AG10803 (cell line): ENCODE measurements around the gene C11orf16.

Experiments used
- DNase-seq: peaks from one replicate; pipeline ENCODE4 v3.0.0; 2010; ENCODE audit warnings: low read depth
- H3K4me3 ChIP-seq: 2 replicates; pipeline ENCODE4 v1.5.1; 2011; ENCODE audit warnings: mild to moderate bottlenecking, low read length, control low read depth
- TF ChIP-seq, protein P1 (sequence below): conservative IDR thresholded peaks from 2 replicates; pipeline ENCODE4 v1.5.1; 2011; ENCODE audit warnings: mild to moderate bottlenecking, low read length, control low read depth, inconsistent platforms

The C11orf16 gene

GRCh38 chr11:8925711-8926110 is 7.0 kb downstream of the C11orf16 start:
- DNase-seq: no peak
- no peak overlapping the region for H3K4me3 ChIP-seq
- TF ChIP-seq, protein P1, sequence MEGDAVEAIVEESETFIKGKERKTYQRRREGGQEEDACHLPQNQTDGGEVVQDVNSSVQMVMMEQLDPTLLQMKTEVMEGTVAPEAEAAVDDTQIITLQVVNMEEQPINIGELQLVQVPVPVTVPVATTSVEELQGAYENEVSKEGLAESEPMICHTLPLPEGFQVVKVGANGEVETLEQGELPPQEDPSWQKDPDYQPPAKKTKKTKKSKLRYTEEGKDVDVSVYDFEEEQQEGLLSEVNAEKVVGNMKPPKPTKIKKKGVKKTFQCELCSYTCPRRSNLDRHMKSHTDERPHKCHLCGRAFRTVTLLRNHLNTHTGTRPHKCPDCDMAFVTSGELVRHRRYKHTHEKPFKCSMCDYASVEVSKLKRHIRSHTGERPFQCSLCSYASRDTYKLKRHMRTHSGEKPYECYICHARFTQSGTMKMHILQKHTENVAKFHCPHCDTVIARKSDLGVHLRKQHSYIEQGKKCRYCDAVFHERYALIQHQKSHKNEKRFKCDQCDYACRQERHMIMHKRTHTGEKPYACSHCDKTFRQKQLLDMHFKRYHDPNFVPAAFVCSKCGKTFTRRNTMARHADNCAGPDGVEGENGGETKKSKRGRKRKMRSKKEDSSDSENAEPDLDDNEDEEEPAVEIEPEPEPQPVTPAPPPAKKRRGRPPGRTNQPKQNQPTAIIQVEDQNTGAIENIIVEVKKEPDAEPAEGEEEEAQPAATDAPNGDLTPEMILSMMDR: no peak

DNA sequence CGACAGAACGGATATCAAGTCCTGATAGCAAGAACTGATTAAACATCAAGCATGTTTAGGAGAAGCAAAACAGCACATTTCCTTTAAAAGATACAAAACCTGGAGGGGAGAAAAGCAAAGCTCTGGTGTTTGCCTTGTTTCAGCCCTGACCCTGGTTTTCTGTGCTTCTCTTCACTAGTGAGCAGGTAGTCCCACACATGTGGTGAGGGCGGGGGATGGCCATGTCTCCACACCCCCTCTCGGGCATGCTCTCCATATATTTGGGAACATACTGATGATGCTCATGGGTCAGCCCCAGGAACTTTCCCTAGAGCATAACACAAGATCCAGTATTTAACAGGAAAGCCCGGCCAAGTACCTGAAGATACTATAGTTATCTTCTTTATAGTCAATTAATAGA is 10.1 kb downstream of the C11orf16 start:
- no peak for DNase-seq
- TF ChIP-seq, protein P1: no peak
- H3K4me3 ChIP-seq: no peak overlapping the region

- TF ChIP-seq, protein P1: 0 out of 2 replicates have a peak, but pooled peaks have one; percentile 4
- DNase-seq: peak; percentile 96
- H3K4me3 ChIP-seq: peak overlapping the region; percentile 23
Observed at GRCh38 chr11:8917157-8917825, 15.5 kb downstream of the C11orf16 start.

GRCh38 chr11:8914661-8915018 is 18.1 kb downstream of the C11orf16 start:
- no peak overlapping the region; the same call in 1 of the 2 replicates for H3K4me3 ChIP-seq
- DNase-seq: no peak
- TF ChIP-seq, protein P1: no peak

GRCh38 chr11:8913961-8914660 is 18.6 kb downstream of the C11orf16 start:
- H3K4me3 ChIP-seq: peak overlapping the region; percentile 25
- TF ChIP-seq, protein P1: peak; percentile 67
- no peak for DNase-seq

DNA sequence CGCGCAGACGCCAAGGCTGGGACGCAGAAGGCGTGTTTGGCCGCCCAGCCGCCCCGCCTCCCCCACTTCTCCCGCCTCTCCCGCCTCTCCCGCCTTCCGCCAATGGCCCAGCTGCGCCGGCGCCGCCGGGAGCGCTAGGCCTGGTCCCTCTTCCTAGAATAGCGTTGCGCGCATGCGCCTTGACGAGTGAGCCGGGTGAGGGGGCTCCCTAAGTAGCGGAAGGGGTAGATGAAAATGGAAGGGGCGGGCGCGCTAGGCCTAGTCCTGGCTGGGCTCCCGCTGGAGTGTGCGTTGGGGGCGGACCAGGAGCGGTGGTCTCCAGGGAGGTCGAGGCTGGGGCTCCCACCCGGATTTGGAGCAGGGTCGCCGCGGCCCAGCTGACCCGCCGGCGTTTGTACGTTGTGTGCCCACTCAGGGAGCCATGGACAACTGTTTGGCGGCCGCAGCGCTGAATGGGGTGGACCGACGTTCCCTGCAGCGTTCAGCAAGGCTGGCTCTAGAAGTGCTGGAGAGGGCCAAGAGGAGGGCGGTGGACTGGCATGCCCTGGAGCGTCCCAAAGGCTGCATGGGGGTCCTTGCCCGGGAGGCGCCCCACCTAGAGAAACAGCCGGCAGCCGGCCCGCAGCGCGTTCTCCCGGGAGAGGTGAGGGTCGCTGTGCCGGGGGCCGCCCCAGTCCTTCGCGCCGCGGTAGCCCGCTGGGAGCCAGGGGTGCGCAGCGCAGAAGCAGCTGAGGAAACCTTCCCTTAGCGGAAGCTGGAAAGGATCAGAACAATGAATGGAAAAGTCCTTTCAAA is 21.5 kb downstream of the C11orf16 start, which contains the start of gene AKIP1:
AKIP1 (plus strand) TSS at position 161 of the 795 bp plus-strand sequence; CDS start at position 422, 261 bp downstream.
- peak within 1 kb of the TSS; percentile 81 for H3K4me3 ChIP-seq
- TF ChIP-seq, protein P1: no peak
- peak; percentile 92 for DNase-seq
